Neural cell (in vitro differentiated cells): Measurements from ENCODE around the gene TRMT13. TPM values are rescaled to one million over a fixed set of nuclear protein-coding genes. Genes with fewer than 3 reads are reported as not detected.

Source experiments
- H2AFZ ChIP-seq: fragments of 200-600, 300-800 bp; sonication (generic), shearing (Covaris generic); 2 replicates; pipeline ENCODE4 v1.6.0; 2014; ENCODE audit warnings: low read depth, mild to moderate bottlenecking, antibody characterized with exemption, low read length, moderate library complexity
- H3F3A ChIP-seq: fragments of 200-600 bp; shearing (Covaris generic); 2 replicates; pipeline ENCODE4 v1.6.1; 2016; ENCODE audit warnings: mild to moderate bottlenecking, moderate library complexity, mixed read lengths, antibody characterized with exemption, low read length; ENCODE audit not compliant: insufficient read depth, poor library complexity, severe bottlenecking
- H3K27ac ChIP-seq: fragments of 200-600, 300-800 bp; sonication (generic), shearing (Covaris generic); 2 replicates; pipeline ENCODE4 v1.5.1; 2014; ENCODE audit warnings: mild to moderate bottlenecking, low read length, moderate library complexity
- H3K27me3 ChIP-seq: fragments of 300-800, 200-600 bp; sonication (generic), shearing (Covaris generic); 2 replicates; pipeline ENCODE4 v1.6.0; 2014; ENCODE audit warnings: mild to moderate bottlenecking, low read depth, low read length, moderate library complexity; ENCODE audit not compliant: insufficient read depth
- H3K36me3 ChIP-seq: fragments of 300-800, 200-600 bp; sonication (generic), shearing (Covaris generic); 2 replicates; pipeline ENCODE4 v1.5.1; 2014; ENCODE audit warnings: mild to moderate bottlenecking, antibody characterized with exemption, low read length, moderate library complexity; ENCODE audit not compliant: insufficient read depth
- H3K4me2 ChIP-seq: fragments of 300-800, 200-600 bp; sonication (generic), shearing (Covaris generic); 2 replicates; pipeline ENCODE4 v1.6.0; 2014; ENCODE audit warnings: mild to moderate bottlenecking, low read length
- H3K4me3 ChIP-seq: fragments of 300-800, 200-600 bp; sonication (generic), shearing (Covaris generic); 2 replicates; pipeline ENCODE4 v1.5.1; 2014; ENCODE audit warnings: mild to moderate bottlenecking, low read length, moderate library complexity
- H3K79me2 ChIP-seq: fragments of 200-600 bp; shearing (Covaris generic); replicated peaks from 2 replicates; pipeline ENCODE4 v1.6.0; 2014; ENCODE audit warnings: mild to moderate bottlenecking, low read length, moderate library complexity; ENCODE audit not compliant: insufficient read depth
- H3K9ac ChIP-seq: fragments of 300-800, 200-600 bp; sonication (generic), shearing (Covaris generic); 2 replicates; pipeline ENCODE4 v1.6.1; 2016; ENCODE audit warnings: mild to moderate bottlenecking, low read length, mixed read lengths
- H3K9me2 ChIP-seq: fragments of 200-600 bp; shearing (Covaris generic); 2 replicates; pipeline ENCODE4 v1.6.1; 2016; ENCODE audit warnings: mild to moderate bottlenecking, low read length, mixed read lengths; ENCODE audit not compliant: insufficient read depth
- H3K9me3 ChIP-seq: fragments of 200-600, 300-800 bp; sonication (generic), shearing (Covaris generic); 2 replicates; pipeline ENCODE4 v1.6.1; 2016; ENCODE audit warnings: mild to moderate bottlenecking, mixed run types, low read length, moderate library complexity, mixed read lengths
- H4K20me1 ChIP-seq: fragments of 200-600 bp; shearing (Covaris generic); 2 replicates; pipeline ENCODE4 v1.6.1; 2016; ENCODE audit warnings: mild to moderate bottlenecking, mixed run types; ENCODE audit not compliant: insufficient read depth
- CTCF ChIP-seq: fragments of 450-650 bp; IDR thresholded peaks from 2 replicates; pipeline ENCODE4 v1.5.1; 2014; ENCODE audit warnings: antibody characterized with exemption, mild to moderate bottlenecking, moderate library complexity; ENCODE audit not compliant: poor library complexity, severe bottlenecking
- EP300 ChIP-seq: fragments of 450-650 bp; conservative IDR thresholded peaks from 2 replicates; pipeline ENCODE4 v1.6.1; 2014; ENCODE audit warnings: antibody characterized with exemption, mild to moderate bottlenecking, moderate library complexity; ENCODE audit not compliant: poor library complexity, severe bottlenecking
- EZH2 ChIP-seq: fragments of 200-600, 300-800 bp; shearing (Covaris generic), sonication (generic); IDR thresholded peaks from 2 replicates; pipeline ENCODE4 v1.6.1; 2014; ENCODE audit warnings: antibody characterized with exemption, low read length, borderline replicate concordance, mild to moderate bottlenecking; ENCODE audit not compliant: insufficient read depth, poor library complexity, severe bottlenecking
- MXI1 ChIP-seq: fragments of 450-650 bp; conservative IDR thresholded peaks from 2 replicates; pipeline ENCODE4 v1.6.1; 2014; ENCODE audit warnings: antibody characterized with exemption, mild to moderate bottlenecking; ENCODE audit not compliant: poor library complexity, severe bottlenecking
- POLR2AphosphoS5 ChIP-seq: IDR thresholded peaks from 2 replicates; pipeline ENCODE4 v1.6.1; 2012
- RAD21 ChIP-seq: fragments of 450-650 bp; conservative IDR thresholded peaks from 2 replicates; pipeline ENCODE4 v1.6.1; 2014; ENCODE audit warnings: antibody characterized with exemption, mild to moderate bottlenecking, moderate library complexity
- REST ChIP-seq: IDR thresholded peaks from 2 replicates; pipeline ENCODE4 v1.6.1; 2012; ENCODE audit warnings: borderline replicate concordance
- SMC3 ChIP-seq: fragments of 450-650 bp; conservative IDR thresholded peaks from 2 replicates; pipeline ENCODE4 v1.6.1; 2014; ENCODE audit warnings: antibody characterized with exemption, mild to moderate bottlenecking, moderate library complexity; ENCODE audit not compliant: poor library complexity
- TAF1 ChIP-seq: IDR thresholded peaks from 2 replicates; pipeline ENCODE4 v1.6.1; 2012; ENCODE audit warnings: low read depth
- polyA plus RNA-seq: library from polyadenylated mRNA; depleted of rRNA; stranded (reverse); fragments of >200 nt; gene quantifications from 2 replicates; pipeline ENCODE4 v1.2.3, GENCODE V29; 2014

TRMT13 gene
- polyA plus RNA-seq, 1 donor from 2014 or later, result 56.6 TPM

GRCh38 chr1:100164702-100165101, 31.7 kb downstream of the TRMT13 start:
- H3K9ac ChIP-seq, result no peak overlapping the region
- H2AFZ ChIP-seq, result no peak overlapping the region
- H3K9me2 ChIP-seq, result no peaks in the 10 kb centered on the region
- H3K79me2 ChIP-seq, result no peaks in the 10 kb centered on the region
- TF ChIP-seq CTCF (no peak), EZH2 (no peak), REST (no peak), EP300 (no peak), TAF1 (no peak), MXI1 (no peak), RAD21 (no peak), SMC3 (no peak), POLR2AphosphoS5 (no peak)
- H4K20me1 ChIP-seq, result no peaks in the 10 kb centered on the region
- no peak overlapping the region for H3K27ac ChIP-seq
- no peaks in the 10 kb centered on the region for H3K36me3 ChIP-seq
- H3K27me3 ChIP-seq, result no peaks in the 10 kb centered on the region
- no peaks in the 10 kb centered on the region for H3K9me3 ChIP-seq
- no peaks in the 10 kb centered on the region for H3F3A ChIP-seq
- H3K4me3 ChIP-seq, result no peak overlapping the region
- no peak overlapping the region for H3K4me2 ChIP-seq

- H3K9me2 ChIP-seq, result no peaks in the 10 kb centered on the region
- H3K36me3 ChIP-seq, result no peaks in the 10 kb centered on the region
- H3K9ac ChIP-seq, result no peak overlapping the region
- no peak overlapping the region for H3K27ac ChIP-seq
- no peak for TF ChIP-seq RAD21
- TF ChIP-seq MXI1, result no peak
- TF ChIP-seq POLR2AphosphoS5, result no peak
- no peak for TF ChIP-seq EZH2
- no peak for TF ChIP-seq SMC3
- no peak for TF ChIP-seq REST
- TF ChIP-seq EP300, result no peak
- TF ChIP-seq TAF1, result no peak
- no peak for TF ChIP-seq CTCF
- H3K4me3 ChIP-seq, result no peak overlapping the region
- no peaks in the 10 kb centered on the region for H3K9me3 ChIP-seq
- H3K79me2 ChIP-seq, result no peaks in the 10 kb centered on the region
- H3F3A ChIP-seq, result no peaks in the 10 kb centered on the region
- H4K20me1 ChIP-seq, result no peaks in the 10 kb centered on the region
- no peak overlapping the region for H3K4me2 ChIP-seq
- no peak overlapping the region for H2AFZ ChIP-seq
- H3K27me3 ChIP-seq, result no peaks in the 10 kb centered on the region
Measured at GRCh38 chr1:100168051-100168450, 35.1 kb downstream of the TRMT13 start.
